NCI-H1694 treated with DMSO at 0.1 percent for 48 hours (cell line): ENCODE measurements around the gene POLR2H.

Experiments used
- DNase-seq: peaks from one replicate; lab custom pipeline; 2025; lab: John Stamatoyannopoulos, UW

Gene POLR2H

DNA sequence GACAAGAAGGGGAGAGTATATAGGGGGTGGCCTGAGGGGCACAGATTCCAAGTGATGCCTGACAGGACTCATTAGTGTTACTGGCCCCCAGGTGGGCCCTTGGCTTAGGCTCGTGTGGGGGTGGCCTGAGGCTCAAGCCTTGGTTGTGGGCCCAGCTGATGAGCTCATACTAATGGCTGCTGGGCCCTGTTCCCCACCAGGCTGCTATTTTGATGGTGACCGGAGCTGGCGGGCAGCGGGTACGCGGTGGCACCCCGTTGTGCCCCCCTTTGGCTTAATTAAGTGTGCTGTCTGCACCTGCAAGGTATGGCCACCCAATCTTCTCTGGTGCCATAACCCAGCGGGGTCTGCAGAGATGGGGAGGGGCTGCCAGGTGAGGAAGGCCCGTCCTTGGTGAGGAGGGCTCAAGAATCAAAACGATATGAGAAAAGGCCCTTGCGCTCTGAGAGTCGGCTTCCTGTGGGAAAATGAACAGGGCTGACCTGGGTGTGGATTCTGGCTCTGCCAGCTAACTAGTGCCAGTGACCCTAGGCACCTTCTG, 25.7 kb downstream of the POLR2H start:
- no peak for DNase-seq

- no peak for DNase-seq
These were observed 26.8 kb downstream of the POLR2H start for GRCh38 chr3:184388164-184388935.

DNA sequence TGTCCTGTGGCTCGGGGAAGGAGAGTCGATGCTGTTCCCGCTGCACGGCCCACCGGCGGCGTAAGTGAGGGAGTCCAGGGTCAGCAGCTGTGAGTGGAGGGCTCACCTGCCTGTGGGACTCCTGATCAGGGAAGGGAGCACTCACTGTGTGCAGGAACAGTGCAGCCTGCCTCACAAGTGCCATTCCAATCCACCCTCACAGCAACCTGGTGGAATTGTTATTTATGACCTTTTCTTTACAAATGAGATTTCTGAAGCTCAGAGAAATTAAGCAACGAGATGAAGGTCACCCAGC, 27.4 kb downstream of the POLR2H start:
- DNase-seq = no peak

DNA sequence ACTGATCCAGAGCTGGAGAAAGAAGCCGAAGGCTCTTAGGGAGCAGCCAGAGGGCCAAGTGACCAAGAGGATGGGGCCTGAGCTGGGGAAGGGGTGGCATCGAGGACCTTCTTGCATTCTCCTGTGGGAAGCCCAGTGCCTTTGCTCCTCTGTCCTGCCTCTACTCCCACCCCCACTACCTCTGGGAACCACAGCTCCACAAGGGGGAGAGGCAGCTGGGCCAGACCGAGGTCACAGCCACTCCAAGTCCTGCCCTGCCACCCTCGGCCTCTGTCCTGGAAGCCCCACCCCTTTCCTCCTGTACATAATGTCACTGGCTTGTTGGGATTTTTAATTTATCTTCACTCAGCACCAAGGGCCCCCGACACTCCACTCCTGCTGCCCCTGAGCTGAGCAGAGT, 27.9 kb downstream of the POLR2H start:
- DNase-seq = no peak

GRCh38 chr3:184389935-184390528, 28.5 kb downstream of the POLR2H start:
- DNase-seq = no peak

- no peak for DNase-seq
These were observed 29.8 kb downstream of the POLR2H start for GRCh38 chr3:184391266-184391665.

GRCh38 chr3:184395320-184395660, 33.8 kb downstream of the POLR2H start:
- DNase-seq = no peak

DNA sequence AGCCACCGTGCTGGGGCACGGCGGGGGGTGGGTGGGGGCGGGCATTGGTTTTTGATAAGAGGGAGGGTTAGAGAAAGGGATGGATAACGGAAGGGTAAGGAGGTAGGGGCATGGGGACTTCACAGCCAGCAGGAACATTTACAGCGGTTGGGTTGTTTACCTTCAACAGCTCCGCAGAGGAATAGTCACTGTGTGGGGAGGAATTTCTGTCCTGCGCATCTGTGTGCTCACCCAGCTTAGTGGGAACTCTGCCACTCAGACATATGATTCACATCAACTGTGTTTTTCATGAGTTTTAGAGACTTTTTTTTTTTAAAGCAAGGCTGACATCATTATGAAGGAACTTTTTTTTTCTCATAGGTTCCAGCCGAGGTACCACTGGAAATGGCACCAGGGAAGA, 37.9 kb downstream of the POLR2H start:
- no peak for DNase-seq

DNA sequence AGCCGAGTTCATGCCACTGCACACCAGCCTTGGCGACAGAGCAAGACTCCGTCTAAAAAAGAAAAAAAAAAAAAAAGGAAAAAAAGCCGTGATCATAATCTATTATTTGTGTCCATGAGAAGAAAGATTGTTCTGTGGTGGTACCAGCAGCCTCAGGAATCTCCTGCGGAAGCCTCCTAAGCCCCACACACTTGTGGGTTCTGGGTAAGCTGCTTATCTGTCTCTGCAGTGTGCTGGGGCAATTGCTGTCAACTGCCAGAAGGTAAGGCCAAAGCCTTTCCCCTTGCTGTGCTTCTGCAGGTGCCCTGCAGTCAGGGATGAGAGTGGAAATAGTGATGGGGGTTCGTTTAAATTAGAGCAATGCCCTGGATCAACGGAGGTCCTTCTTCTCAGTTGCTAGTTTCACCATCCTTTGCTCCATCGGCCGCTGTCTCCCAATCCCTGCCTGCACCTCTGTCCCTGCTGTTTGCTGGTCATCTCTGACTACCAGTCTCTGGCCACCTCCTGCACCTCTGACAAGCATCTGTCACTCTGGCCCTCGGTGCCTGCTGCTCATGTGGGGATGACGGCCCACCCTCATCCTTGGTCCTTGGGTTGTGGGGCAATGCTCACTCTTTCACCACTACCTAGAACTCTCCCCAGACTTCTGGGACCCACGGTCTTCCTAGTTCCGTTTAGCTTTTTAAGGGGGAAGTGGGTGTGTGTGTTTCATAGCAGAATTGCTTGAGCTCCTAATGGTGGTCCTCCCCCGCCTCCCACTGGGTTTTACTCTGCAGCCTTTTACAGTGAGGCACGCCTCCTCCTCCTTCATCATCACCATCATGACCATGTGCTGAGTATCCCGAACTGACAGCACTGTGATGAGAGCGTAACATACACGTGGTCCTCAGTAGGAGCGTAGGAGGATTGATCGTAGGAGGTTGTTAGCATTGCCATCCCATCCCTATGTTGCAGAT, 43.8 kb downstream of the POLR2H start:
- DNase-seq = no peak

DNA sequence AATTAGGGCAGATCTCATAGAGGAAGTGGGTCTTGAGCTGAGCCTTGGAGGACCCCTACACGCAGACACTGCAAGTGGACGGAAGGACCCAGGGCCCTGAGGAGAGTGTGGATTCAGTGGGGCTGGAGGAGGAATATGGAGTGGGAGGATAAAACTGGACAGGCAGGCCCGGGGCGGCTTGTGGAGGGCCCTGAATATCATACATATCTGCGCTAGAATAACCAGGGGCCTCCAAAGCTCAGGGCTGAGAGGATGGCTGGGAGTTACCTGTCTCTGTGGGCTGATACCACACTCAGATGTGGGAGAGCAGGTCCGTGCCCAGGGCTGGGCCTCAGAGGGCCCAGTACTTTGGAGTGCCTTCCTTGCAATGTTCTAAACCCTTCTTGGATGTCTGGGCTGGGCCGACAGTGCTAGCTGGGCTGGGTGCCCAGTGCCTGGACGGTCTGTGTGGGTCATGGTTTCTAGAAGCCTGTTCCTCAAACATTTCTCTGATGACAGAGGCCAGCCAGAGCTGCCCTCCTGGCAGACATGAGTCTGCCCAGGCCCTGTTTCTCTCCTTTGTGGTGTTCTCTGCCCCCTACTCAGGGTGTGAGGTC, 47.9 kb downstream of the POLR2H start:
- DNase-seq = no peak

DNA sequence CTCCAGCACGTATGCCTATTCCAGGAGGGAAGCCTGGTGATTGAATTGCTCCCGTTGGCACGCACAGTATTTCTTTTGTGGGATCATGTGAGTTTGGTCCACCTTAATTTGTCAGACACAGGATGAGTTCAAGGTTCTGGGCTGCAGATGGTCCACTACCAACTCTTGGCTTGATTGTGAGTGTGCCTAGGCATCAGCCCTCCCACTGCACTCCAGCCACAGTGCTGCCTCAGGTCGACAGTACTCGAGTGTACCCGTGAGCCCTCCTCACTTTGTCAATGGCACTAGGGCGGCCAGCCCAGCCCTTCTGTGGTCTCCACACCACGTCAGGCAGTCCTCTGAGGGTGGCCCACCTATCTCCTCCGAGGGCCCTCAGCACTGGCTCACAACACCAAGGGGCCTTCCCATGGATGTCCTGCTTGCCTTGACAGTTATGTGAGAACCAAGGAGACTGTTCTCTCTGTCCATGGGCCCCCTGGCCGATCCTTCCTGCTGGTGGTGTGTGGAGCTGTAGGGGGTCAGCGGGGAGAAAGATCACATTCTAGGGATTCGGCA, 48.5 kb downstream of the POLR2H start:
- no peak for DNase-seq

- no peak for DNase-seq
These were observed 53.1 kb downstream of the POLR2H start for GRCh38 chr3:184414418-184415202.

GRCh38 chr3:184415203-184415490, 53.6 kb downstream of the POLR2H start:
- DNase-seq = no peak

DNA sequence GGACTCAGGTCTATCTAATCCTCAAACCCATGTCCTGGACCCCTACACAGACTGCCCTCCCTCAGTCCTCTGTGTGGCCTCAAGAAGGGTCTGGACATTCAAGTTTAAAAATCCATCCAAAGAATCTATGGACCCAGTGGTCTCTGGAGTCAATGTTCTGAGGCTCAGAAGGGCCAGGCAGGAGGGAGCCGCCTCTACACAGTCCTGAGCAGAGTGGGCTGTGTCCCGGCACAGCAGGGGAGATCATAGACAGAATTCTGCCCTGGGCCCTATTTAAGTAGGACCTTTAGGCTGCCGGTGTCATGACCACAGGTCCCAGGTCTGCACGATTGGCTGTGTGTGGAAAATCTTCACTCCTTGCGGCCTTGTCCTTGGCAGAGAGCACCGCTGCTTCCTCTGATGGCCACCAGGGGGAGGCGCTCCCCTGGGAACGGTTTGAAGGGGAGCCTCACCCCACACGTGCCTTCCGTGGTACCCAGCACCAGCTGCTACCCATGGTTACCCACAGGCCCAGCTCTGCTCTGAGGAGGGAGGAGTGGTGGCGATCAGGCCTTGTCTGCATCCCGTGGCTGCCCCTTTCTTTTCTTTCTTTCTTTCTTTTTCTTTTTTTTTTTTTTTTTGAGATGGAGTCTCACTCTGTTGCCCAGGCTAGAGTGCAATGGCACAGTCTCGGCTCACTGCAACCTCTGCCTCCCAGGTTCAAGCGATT, 56.3 kb downstream of the POLR2H start:
- DNase-seq = peak; percentile 55
